ENCODE results near the gene MOCS3.

GRCh38 chr20:51005214-51005613, 46.6 kb downstream of the MOCS3 start:
- TF ChIP-seq TEAD1 (CRISPR knock-in tag; IDR thresholded peaks at IDR 0.05) (no peak), MAX (CRISPR knock-in tag; IDR thresholded peaks at IDR 0.05) (no peak), TEAD4 (CRISPR knock-in tag; IDR thresholded peaks at IDR 0.05) (no peak), USF1 (CRISPR knock-in tag; IDR thresholded peaks at IDR 0.05) (no peak), CTCF (IDR thresholded peaks at IDR 0.05) (no peak), SP1 (CRISPR knock-in tag; conservative IDR thresholded peaks at IDR 0.05) (no peak), HMGXB4 (CRISPR knock-in tag; IDR thresholded peaks at IDR 0.05) (no peak), PREB (CRISPR knock-in tag; IDR thresholded peaks at IDR 0.05; ENCODE audit: borderline replicate concordance) (no peak)

Data from WTC11 (cell line).